HUES48 (cell line): ENCODE measurements around the gene CNPY4.
A peak's percentile ranks its signal among the peaks of the same experiment; 100 is the strongest.

ENCODE experiments used
- H3K27ac ChIP-seq: one replicate; pipeline ENCODE4 v1.7.0; 2013; ENCODE audit warnings: low read depth, low read length, inconsistent platforms
- H3K27me3 ChIP-seq: 2 replicates; pipeline ENCODE4 v1.6.1; 2013; ENCODE audit warnings: mild to moderate bottlenecking, low read length; ENCODE audit not compliant: control insufficient read depth, insufficient read depth
- H3K36me3 ChIP-seq: 2 replicates; pipeline ENCODE4 v1.6.1; 2013; ENCODE audit warnings: low read length; ENCODE audit not compliant: control insufficient read depth, insufficient read depth
- H3K4me1 ChIP-seq: 2 replicates; pipeline ENCODE4 v1.6.1; 2013; ENCODE audit warnings: mild to moderate bottlenecking, low read length; ENCODE audit not compliant: control insufficient read depth, insufficient read depth
- H3K4me3 ChIP-seq: 2 replicates; pipeline ENCODE4 v1.5.1; 2013; ENCODE audit warnings: mild to moderate bottlenecking, low read depth, low read length
- H3K9ac ChIP-seq: 2 replicates; pipeline ENCODE4 v1.6.1; 2013; ENCODE audit warnings: mild to moderate bottlenecking, low read depth, low read length, moderate library complexity
- H3K9me3 ChIP-seq: 2 replicates; pipeline ENCODE4 v1.6.1; 2013; ENCODE audit warnings: low read length; ENCODE audit not compliant: control insufficient read depth, insufficient read depth

Gene CNPY4

DNA sequence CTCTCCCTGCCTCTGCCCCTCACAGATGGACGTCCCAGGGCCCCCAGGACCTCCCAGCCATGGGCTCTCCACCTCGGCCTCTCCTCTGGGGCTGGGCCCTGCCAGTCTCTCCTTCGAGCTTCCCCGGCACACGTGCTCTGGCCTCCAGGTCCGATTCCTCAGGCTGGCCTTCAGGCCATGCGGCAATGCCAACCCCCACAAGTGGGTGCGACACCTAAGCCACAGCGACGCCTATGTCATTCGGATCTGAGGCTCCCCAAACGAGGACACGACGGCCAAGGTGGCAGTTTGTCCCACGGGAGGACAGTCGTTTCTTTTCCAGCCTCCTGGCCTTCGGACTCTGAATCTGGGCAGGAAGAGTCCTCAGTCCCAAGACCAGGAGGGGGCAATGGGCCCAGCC, 12.8 kb upstream of the CNPY4 start:
- H3K36me3 ChIP-seq: peaks cover 77% of the 10 kb centered on the region
- no peak overlapping the region for H3K27ac ChIP-seq
- no peaks in the 10 kb centered on the region for H3K9me3 ChIP-seq
- no peaks in the 10 kb centered on the region for H3K27me3 ChIP-seq
- H3K9ac ChIP-seq: no peak overlapping the region
- H3K4me3 ChIP-seq: no peak overlapping the region
- 0 out of 2 replicates have a peak, but pooled peaks cover 5% of the 10 kb centered on the region for H3K4me1 ChIP-seq

DNA sequence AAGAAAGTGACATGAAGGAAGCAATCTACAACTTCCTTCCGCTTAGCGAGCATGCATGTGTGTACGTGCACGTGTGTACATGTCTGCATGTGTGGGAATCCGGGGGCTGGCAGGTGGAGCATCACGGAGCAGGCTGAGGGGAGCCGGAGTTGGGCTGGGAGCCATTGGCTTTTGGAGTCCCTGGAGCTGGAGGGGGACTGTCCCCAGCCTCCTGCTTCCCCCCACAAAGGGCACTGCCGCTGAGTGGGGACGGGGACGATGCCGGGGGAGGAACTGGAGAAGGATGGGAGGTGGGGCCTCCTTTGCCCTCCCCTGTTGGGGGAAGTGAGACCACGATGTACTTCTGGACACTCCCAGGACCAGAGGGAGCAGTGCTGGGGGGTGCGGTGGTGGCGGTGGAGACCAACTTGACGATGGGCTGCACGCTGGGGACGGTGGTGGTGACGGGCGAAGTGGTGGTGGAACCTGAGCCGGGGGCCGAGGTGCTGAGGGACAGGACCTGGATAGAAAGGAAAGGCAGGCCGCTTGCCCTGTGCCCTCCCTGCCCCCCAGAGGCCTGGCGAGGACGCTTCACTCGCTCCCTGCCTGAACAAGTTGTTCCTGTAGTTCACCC, 12.2 kb upstream of the CNPY4 start:
- H3K9me3 ChIP-seq: no peaks in the 10 kb centered on the region
- no peaks in the 10 kb centered on the region for H3K27me3 ChIP-seq
- peaks cover 83% of the 10 kb centered on the region for H3K36me3 ChIP-seq
- no peak overlapping the region for H3K4me3 ChIP-seq
- 0 out of 2 replicates have a peak, but pooled peaks cover 4% of the 10 kb centered on the region for H3K4me1 ChIP-seq
- no peak overlapping the region for H3K27ac ChIP-seq
- no peak overlapping the region for H3K9ac ChIP-seq

GRCh38 chr7:100107890-100108289, 11.5 kb upstream of the CNPY4 start:
- H3K4me3 ChIP-seq: no peak overlapping the region
- peaks cover 88% of the 10 kb centered on the region for H3K36me3 ChIP-seq
- no peaks in the 10 kb centered on the region for H3K4me1 ChIP-seq
- no peak overlapping the region for H3K9ac ChIP-seq
- H3K27me3 ChIP-seq: no peaks in the 10 kb centered on the region
- no peaks in the 10 kb centered on the region for H3K9me3 ChIP-seq
- no peak overlapping the region for H3K27ac ChIP-seq

DNA sequence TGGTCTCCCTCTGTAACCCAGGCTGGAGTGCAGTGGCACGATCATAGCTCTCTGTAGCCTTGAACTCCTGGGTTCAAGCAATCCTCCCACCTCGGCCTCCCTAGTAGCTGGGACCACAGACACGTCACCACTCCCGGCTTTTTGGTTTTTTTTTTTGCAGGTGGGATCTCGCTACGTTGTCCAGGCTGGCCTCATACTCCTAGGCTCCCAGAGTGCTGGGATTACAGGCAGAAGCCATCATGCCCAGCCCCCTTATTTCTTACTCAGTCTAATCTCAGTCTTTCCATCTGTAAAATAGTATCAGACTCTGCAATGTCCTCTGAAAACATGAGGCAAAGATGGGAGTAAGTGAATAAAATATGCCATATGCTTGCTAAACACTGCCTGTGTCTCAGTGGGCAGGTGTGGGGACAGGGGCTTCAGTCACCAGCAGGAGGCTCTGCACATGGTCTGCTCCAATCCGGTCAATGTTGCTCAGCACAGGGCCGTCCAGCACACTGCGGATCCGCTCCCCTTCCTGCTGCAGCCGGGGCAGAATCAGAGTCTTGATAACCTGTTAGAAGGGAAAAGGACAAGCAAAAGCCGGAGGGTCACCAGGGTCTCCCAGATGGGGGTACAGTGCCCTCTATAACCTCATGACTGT, 9.8 kb upstream of the CNPY4 start:
- Histone ChIP-seq H3K4me3 (no peak overlapping the region), H3K27ac (no peak overlapping the region), H3K9me3 (no peaks in the 10 kb centered on the region), H3K27me3 (no peaks in the 10 kb centered on the region), H3K36me3 (peaks cover 90% of the 10 kb centered on the region), H3K9ac (no peak overlapping the region), H3K4me1 (no peaks in the 10 kb centered on the region)

- Histone ChIP-seq H3K36me3 (peaks cover 76% of the 10 kb centered on the region), H3K9ac (no peak overlapping the region)
Measured at GRCh38 chr7:100111156-100111555, 8.3 kb upstream of the CNPY4 start.

DNA sequence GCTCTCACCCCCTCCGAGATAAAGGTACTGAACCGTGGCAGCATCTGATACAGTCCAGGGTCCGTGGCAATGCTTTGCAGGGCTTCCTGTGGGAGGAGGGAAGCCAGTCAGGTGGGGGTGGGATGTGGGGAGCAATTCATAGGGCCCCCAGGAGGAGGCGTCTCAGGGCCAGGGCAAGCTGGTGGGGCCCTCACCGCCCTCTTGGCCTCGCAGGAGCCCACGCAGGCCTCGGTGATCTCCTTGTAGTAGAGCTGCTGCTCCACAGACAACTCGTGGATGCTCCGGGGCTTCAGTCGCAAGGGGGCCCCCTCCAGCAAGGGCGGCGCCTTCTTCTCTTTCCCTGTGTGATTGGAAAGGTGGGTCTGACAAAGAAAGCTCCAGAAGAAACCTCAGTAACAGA, 7.5 kb upstream of the CNPY4 start:
- peaks cover 69% of the 10 kb centered on the region for H3K36me3 ChIP-seq

More at GRCh38 chr7:100111156-100111555, 8.3 kb upstream of the CNPY4 start:
- no peaks in the 10 kb centered on the region for H3K4me1 ChIP-seq
- H3K4me3 ChIP-seq: no peak overlapping the region
- H3K27ac ChIP-seq: no peak overlapping the region
- H3K27me3 ChIP-seq: no peaks in the 10 kb centered on the region
- H3K9me3 ChIP-seq: no peaks in the 10 kb centered on the region

DNA sequence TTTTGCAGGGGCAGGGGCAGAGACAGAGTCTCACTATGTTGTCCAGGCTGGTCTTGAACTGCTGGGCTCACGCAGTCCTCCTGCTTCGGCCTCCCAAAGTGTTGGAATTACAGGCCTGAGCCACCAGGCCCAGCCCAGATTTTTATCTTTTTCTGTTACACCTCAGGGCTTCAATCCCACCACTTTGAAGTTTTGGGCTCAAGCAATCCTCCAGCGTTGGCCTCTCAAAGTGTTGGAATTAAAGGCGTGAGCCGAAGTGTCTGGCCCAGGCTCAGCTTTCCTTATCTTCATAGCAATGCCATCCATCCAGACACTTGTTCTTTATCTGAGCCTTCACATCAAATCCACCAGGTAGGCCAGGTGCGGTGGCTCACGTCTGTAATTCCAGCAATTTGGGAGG, 4.4 kb upstream of the CNPY4 start:
- peaks cover under 1% of the 10 kb centered on the region; the same call in 1 of the 2 replicates for H3K4me1 ChIP-seq
- H3K27ac ChIP-seq: no peak overlapping the region
- H3K9ac ChIP-seq: no peak overlapping the region
- no peaks in the 10 kb centered on the region for H3K9me3 ChIP-seq
- H3K27me3 ChIP-seq: no peaks in the 10 kb centered on the region
- H3K36me3 ChIP-seq: peaks cover 40% of the 10 kb centered on the region
- H3K4me3 ChIP-seq: no peak overlapping the region

More for the DNA sequence above, 7.5 kb upstream of the CNPY4 start:
- Histone ChIP-seq H3K9ac (no peak overlapping the region), H3K4me1 (no peaks in the 10 kb centered on the region), H3K4me3 (no peak overlapping the region), H3K9me3 (no peaks in the 10 kb centered on the region), H3K27me3 (no peaks in the 10 kb centered on the region), H3K27ac (no peak overlapping the region)

GRCh38 chr7:100118388-100119071, 904 bp upstream of the CNPY4 start:
- Histone ChIP-seq H3K9ac (peak overlapping the region; percentile 87), H3K36me3 (peaks cover 9% of the 10 kb centered on the region), H3K27me3 (no peaks in the 10 kb centered on the region), H3K4me3 (peak overlapping the region; percentile 76), H3K4me1 (peaks cover 9% of the 10 kb centered on the region), H3K9me3 (no peaks in the 10 kb centered on the region), H3K27ac (peak overlapping the region; percentile 87)

DNA sequence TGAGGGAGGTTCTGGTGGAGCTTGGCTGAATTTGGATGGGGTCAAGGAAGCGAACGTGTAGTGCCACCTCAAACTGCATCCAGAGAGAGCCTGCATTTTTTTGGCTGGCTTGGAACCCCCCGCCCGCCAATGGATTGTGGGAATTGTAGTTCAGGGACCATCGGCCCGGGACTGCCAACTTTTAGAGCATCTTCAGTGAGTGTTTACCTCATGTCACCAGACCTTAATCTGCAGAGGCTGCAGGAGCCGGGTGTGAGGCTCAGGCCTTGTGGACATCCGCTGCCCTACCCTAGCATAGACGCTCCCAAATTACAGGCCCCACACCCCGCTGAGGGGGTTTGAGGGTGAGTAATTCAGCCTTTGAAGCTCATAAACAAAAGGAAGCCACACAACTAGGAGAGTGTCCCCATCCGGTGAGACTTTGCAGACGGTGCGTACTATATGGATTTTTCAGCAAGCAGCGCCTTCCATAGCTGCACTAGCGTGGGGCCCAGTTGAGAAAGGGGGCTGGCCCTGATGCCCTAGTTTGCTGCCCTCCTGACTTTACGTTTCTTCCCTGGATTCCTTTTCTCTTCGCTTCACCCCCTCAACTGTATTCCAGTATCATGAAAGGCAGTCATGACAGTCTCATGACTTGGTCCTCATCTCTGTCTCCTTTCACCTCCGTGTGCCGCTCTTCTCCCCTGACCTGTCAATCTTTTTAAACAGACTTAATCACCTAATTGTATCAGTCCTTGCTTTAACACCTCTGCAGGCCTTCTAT, 717 bp downstream of the CNPY4 start:
- Histone ChIP-seq H3K9ac (peak overlapping the region; percentile 4; the same call in 1 of the 2 replicates), H3K27ac (peak overlapping the region; percentile 87)

DNA sequence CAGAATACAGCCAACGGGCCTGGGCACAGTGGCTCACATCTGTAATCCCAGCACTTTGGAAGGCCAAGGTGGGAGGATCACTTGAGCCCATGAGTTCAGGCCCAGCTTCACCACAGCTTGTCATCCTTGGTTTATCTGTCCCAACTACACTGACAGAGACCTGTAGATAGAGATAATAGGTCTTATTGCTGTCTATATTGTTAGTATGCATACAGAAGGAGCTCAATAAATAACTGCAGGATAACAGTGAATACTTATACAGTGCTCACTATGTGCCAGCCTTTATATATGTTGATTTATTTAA, 1.3 kb downstream of the CNPY4 start:
- H3K36me3 ChIP-seq: peaks cover 9% of the 10 kb centered on the region
- no peak overlapping the region for H3K9ac ChIP-seq
- H3K27ac ChIP-seq: peak overlapping the region; percentile 87
- no peaks in the 10 kb centered on the region for H3K27me3 ChIP-seq
- H3K4me3 ChIP-seq: peak overlapping the region; percentile 76
- no peaks in the 10 kb centered on the region for H3K9me3 ChIP-seq
- H3K4me1 ChIP-seq: peaks cover 9% of the 10 kb centered on the region

More for the DNA sequence above, 717 bp downstream of the CNPY4 start:
- Histone ChIP-seq H3K36me3 (peaks cover 6% of the 10 kb centered on the region), H3K9me3 (no peaks in the 10 kb centered on the region), H3K4me3 (peak overlapping the region; percentile 76), H3K27me3 (no peaks in the 10 kb centered on the region), H3K4me1 (peaks cover 9% of the 10 kb centered on the region)
